Activated CD8-positive, alpha-beta memory T cell treated with anti-CD3 and anti-CD28 coated beads, Interleukin-2, amount 50 U/mL, for 24 hours (primary cell): ENCODE data around the gene IFIH1.

Source experiments
- DNase-seq: peaks from one replicate; pipeline ENCODE4 v3.0.0-alpha.2; 2020; ENCODE audit errors: extremely low read depth

The IFIH1 gene

GRCh38 chr2:162257425-162257824 lies 61.1 kb downstream of the IFIH1 start:
- DNase-seq: no peak

GRCh38 chr2:162256591-162256991 lies 61.9 kb downstream of the IFIH1 start:
- DNase-seq: no peak

- no peak for DNase-seq
Observed at GRCh38 chr2:162254236-162254871, 64.1 kb downstream of the IFIH1 start.

GRCh38 chr2:162253435-162253834 lies 65.0 kb downstream of the IFIH1 start:
- no peak for DNase-seq

GRCh38 chr2:162252153-162252552 lies 66.3 kb downstream of the IFIH1 start:
- DNase-seq: no peak

GRCh38 chr2:162245781-162246180 lies 72.7 kb downstream of the IFIH1 start:
- DNase-seq: no peak

- no peak for DNase-seq
Observed at GRCh38 chr2:162245061-162245460, 73.4 kb downstream of the IFIH1 start.

- no peak for DNase-seq
Observed at GRCh38 chr2:162244541-162245031, 73.9 kb downstream of the IFIH1 start.

GRCh38 chr2:162243715-162244114 lies 74.8 kb downstream of the IFIH1 start:
- DNase-seq: no peak

- no peak for DNase-seq
Observed at GRCh38 chr2:162243294-162243693, 75.2 kb downstream of the IFIH1 start, which contains the start of gene FAP. Gene FAP (minus strand): TSS chr2:162243445. CDS start chr2:162243327, 118 bp downstream.

- no peak for DNase-seq
Observed at GRCh38 chr2:162242586-162243280, 75.8 kb downstream of the IFIH1 start.

GRCh38 chr2:162241571-162241970 lies 76.9 kb downstream of the IFIH1 start:
- DNase-seq: no peak

GRCh38 chr2:162234620-162235462 lies 83.6 kb downstream of the IFIH1 start:
- DNase-seq: no peak

- no peak for DNase-seq
Observed at GRCh38 chr2:162233197-162233596, 85.3 kb downstream of the IFIH1 start.

- no peak for DNase-seq
Observed at GRCh38 chr2:162232671-162233070, 85.8 kb downstream of the IFIH1 start.

- no peak for DNase-seq
Observed at GRCh38 chr2:162232027-162232426, 86.5 kb downstream of the IFIH1 start.

GRCh38 chr2:162230761-162231160 lies 87.7 kb downstream of the IFIH1 start:
- DNase-seq: no peak

- no peak for DNase-seq
Observed at GRCh38 chr2:162226836-162227235, 91.6 kb downstream of the IFIH1 start.

GRCh38 chr2:162221064-162221463 lies 97.4 kb downstream of the IFIH1 start:
- DNase-seq: no peak

GRCh38 chr2:162220368-162220767 lies 98.1 kb downstream of the IFIH1 start:
- no peak for DNase-seq

GRCh38 chr2:162219426-162219825 lies 99.1 kb downstream of the IFIH1 start:
- DNase-seq: no peak

GRCh38 chr2:162217598-162217997 lies 100.9 kb downstream of the IFIH1 start:
- no peak for DNase-seq
